ENCODE measurements around the gene CHST5.

Gene CHST5

DNA sequence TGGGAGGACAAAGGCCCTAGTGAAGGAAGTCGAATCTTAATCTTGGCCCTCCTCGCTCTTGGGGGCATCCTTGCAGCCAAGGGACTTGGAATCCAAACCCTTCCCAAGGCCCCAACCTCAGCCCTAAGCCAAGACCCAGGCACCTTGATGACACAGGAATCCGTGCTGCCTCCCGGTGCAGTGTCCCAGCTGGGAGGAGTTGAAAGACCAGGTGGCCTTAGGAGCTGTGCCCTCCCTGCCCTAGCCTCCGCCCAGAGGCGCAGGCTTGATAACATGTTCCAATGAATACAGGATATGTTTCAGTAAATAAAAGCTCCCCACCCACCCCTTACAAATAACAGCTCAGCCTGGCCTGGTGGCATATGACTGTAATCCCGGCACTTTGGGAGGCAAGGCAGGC lies at the start of gene CHST5:
CHST5 (minus strand) TSS at position 208 of the 400 bp plus-strand sequence. CDS start 5,724 bp downstream, outside the sequence.
- DNase-seq, result no peak

DNA sequence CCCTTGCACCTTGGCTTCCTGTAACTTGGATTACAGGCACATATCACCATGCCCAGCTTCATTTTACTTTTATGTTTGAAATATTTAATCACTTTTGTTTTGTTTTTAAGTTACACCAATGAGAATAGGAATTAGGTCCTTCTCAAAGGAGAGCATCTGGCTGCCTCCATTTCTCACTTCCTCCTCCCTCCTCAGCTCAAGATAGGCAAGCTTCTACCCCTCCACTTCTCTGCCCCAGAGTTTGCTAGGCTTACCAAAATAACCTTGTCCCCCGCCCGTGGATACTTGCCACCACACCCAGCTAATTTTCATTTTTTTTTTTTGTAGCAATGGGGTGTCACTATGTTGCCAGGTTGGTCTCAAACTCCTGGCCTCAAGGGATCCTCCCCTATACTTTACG lies 48.2 kb upstream of the CHST5 start:
- no peak for DNase-seq

DNA sequence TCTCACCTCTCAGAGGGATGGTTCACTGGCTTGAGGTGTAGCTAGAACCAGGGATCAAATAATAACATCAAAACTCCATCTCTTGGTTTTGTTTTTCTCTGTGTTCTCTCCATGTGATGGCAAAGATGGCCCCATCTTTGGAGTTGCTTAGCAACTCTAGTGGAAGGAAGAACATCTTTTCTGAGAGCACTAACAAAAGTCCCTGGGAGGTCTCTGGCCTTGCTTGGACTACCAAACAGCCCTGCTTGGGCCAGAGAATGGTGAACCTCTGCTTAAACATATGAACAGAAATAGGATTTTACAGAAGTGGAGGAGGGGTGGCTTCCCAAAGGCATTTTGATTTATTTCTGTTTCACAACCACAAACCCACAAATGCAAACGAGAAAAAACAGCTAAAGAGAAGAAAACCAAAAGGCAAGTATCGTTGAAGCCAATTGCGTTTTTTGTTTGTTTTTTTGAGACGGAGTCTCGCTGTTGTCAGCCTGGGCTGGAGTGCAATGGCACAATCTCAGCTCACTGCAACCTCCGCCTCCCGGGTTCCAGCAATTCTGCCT lies 43.5 kb upstream of the CHST5 start:
- no peak for DNase-seq

DNA sequence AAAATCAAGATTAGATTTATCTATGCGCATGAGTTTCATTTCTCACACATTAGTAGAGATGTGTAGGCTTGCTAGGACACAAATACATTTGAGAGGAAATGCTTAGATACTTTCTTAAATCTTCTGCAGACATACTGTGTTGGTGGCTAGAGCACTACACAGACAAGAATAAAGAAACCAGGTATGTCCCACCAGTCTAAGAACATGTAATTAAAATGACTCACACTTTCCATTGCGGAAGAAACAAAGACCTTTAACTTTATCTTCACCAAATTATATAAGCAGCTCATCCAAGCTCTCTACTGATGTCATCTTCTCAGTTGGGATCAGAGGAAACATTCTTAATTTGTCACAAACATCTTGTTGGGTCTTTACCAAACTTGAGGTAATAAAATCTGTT lies 42.8 kb upstream of the CHST5 start:
- DNase-seq, result no peak

DNA sequence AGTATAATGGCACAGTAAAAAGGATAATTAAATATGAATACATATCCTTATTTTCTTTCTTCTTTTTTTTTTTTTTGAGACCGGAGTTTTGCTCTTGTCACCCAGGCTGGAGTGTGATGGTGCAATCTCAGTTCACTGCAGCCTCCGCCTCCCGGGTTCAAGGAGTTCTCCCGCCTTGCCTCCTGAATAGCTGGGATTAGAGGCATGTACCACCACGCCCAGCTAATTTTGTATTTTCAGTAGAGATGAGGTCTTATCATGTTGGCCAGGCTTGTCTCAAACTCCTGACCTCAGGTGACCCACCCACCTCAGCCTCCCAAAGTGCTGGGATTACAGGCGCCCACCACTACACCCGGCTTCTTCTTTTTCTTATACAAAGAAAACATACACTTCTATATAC lies 42.3 kb upstream of the CHST5 start:
- DNase-seq, result no peak

DNA sequence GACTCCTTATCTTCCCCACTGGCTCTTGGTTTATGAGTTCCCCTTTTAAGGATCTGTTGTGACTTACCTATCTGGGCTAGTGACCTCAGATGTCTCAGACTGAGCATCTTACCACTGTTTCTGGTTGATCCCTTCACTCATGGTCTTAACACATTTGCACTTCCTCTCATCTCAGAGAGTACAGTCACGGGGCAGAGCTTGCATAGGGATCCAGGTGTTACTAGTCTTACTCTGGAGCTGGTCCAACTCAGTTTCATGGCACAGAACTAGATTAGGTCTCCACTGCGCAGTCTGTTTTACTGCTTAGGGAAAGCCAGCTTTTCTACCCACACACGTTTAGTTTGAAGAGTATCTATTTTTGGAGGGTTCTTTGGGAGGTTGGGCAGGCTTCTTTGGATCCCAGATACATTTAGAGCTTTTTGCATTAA lies 40.5 kb upstream of the CHST5 start:
- peak in 1 of 2 donors; percentile 12 for DNase-seq

DNA sequence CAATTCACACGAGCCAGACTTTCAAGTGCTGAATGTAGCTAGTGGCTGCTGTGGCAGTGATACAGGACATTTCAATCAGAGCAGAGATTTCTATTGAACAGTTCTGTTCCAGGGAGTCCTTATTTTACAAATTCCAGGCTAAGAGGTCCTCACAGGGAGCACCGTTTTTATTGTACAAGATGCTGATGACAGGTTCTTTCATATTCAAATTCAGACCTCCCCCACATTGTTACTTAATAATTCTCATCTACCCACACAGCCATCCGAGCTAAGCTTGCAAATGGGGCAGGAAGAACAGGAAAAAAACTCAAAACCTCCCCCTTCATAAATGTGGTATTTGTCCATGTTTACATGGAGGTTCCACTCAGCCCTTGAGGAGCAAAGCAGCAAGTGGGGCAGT lies 40.0 kb upstream of the CHST5 start:
- DNase-seq, result no peak

DNA sequence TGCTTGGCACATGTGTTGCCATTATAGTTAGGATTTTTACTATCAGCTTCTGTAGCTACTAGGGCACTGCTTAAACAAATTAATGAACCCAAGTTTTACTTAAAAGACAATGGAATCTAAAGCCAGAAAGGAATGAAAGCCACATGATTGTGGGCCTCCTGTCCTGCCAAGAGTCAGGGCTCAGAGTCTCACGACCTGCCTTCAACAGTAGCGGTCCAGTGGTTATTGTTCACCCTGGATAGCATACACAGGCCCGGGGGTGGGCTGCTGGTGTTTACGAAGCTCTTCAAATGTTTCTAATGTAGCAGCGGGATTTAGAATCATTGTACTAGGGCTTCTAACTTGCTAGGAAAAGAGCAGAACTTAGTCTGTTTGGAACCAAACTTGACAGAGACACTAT lies 38.0 kb upstream of the CHST5 start:
- no peak for DNase-seq

DNA sequence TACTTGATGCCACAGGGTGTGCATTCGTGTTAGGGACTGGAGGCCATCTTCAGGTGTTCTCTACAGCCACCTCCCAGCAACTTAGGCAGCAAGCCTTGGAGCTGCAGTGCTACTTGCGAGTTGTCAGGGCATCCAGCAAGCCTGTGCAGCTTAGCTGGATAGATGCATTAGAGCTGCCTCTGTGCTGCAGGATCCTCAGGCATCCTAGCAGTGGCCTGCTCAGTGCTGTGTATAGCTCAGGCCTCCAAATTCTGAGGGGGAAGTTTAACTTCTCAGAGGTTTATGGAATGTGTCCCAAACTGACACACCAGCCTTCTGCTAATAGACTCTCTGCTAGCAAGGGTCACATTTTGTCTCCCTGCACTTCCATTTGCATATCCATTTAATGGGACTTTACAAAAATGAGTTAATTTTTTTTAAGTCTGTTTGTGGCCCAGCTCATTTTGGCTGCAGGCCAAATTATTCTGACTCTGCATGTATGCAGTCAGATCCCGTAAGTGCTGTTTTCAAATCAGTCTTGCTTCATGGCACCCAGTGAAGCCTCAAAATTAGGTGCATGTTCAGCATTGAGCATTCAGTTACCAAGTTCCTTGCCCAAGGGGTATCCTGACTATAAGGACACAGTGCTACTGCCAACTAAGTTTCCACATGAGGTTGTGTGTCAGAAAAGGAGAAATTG lies 37.1 kb upstream of the CHST5 start:
- DNase-seq, result no peak

DNA sequence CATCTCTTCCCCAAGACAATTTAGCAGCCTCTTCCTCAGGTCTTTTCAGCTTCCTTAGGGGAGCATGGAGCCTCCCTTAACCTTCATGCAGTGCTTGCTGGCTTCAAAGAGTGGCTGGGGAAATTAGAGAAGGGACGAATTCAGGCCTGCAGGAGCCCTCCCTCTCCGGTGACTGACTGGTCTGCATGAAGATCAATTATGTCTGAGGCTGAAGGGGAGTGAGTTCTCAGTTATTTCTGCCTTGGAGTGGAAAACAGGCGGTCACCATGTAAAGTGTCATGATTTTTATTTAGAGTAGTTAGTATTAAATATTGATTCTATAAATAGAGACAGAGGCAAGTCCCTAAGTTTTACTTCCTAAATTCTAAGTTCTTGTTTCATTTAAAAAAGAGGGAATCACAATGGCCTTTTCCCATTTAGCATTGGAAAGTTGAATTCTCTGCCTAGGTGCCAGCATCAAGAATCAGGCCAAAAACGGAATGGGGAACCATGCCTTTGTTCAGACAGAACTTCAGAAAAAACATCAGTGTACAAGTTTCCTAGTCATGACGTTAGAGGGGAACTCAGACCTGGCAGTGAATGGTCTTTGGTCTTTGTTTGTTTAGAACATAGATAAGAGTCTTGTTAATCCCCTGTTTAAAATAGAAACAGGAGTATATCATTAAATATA lies 34.6 kb upstream of the CHST5 start:
- peak in 1 of 2 donors; percentile 17 for DNase-seq

DNA sequence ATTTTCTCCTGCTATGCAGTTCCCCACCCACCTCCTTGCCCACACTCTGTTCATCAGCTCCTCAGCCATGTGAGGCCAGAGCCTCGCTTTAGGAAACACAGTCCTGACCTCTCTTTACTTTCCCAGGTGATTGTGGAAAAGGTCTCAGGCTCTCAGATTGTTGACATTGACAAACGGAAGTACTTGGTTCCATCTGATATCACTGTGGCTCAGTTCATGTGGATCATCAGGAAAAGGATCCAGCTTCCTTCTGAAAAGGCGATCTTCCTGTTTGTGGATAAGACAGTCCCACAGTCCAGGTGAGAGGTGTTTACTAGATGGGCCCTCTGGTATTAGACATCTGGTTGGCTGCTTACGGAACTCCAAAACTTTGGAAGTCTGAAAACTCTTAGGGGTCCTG lies 32.0 kb upstream of the CHST5 start:
- no peak for DNase-seq

DNA sequence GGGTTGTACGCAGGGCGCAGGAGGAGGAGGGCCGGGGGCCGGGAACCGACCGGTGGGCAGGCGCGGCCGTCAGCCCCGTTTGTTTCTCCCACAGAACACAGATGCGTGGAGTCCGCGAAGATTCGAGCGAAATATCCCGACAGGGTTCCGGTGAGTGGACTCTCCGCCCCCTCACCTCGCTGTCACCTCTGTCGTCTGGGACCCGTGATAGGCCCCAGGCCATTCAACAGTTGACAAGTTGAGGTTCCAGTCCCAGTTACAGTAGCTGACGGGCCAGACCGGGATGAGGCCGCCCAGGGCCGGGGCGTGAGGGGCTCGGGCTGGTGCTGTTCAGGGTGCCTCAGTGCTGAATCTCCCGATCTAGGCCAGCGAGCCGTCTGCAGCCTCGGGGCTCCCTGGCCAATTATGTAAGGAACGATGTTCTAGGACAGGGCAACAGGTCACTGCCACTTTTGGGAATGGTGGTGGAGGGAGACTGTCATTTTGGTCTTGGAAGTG lies 30.9 kb upstream of the CHST5 start:
- DNase-seq, result no peak

DNA sequence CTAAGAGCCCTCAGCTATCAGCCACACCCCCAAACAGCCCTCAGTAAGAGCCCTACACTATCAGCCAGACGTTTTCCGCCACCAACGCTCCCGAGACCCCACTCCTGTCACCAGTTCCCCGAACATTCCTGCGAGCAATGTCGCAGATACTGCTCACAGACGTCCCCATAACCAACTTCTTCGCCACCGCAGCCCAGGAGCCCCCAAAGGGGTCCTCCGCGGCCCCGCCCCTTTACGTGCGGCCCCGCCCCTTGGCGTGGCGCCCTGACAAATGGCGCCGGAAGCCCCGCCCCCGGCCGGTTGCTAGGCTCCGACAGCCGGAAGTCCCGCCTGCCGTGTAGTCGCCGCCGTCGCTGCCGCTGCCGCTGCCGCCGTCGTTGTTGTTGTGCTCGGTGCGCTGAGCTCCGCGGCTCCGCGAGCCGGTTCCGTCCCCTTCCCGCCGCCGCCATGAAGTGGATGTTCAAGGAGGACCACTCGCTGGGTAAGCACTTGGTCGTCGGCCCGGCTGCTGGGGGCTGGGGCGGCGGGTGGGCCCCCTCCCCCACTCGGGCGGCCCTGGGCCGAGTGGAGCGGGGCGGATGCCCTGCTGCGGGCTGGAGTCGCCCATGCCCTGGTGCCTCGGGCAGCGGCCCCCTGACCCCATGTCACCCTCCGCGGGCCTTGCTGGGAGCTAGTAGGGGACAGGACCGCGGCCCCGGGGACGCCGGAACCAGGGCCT lies 30.3 kb upstream of the CHST5 start, which contains the start of gene GABARAPL2:
GABARAPL2 (plus strand) TSS at position 340 of the 718 bp plus-strand sequence; CDS start at position 448, 108 bp downstream.
- peak; percentile 71 to 84 for DNase-seq

DNA sequence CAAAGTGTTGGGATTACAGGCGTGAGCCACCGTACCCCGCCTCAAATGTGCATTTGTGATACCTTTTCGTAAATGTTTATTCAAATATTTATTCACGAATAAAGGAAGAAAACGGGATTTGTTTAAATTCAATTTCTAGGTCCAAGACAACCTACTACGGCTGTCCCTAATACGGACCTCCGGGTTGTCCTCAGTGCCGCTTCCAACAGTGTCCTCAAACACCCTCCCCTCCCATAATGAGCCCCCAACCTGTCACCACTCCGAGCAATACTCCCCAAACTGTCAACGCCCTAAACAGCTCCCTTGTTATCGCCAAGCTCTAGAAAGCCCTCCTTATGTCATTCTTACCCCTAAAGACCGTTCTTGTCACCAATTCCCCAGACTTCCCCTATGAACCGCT lies 29.7 kb upstream of the CHST5 start:
- no peak for DNase-seq

DNA sequence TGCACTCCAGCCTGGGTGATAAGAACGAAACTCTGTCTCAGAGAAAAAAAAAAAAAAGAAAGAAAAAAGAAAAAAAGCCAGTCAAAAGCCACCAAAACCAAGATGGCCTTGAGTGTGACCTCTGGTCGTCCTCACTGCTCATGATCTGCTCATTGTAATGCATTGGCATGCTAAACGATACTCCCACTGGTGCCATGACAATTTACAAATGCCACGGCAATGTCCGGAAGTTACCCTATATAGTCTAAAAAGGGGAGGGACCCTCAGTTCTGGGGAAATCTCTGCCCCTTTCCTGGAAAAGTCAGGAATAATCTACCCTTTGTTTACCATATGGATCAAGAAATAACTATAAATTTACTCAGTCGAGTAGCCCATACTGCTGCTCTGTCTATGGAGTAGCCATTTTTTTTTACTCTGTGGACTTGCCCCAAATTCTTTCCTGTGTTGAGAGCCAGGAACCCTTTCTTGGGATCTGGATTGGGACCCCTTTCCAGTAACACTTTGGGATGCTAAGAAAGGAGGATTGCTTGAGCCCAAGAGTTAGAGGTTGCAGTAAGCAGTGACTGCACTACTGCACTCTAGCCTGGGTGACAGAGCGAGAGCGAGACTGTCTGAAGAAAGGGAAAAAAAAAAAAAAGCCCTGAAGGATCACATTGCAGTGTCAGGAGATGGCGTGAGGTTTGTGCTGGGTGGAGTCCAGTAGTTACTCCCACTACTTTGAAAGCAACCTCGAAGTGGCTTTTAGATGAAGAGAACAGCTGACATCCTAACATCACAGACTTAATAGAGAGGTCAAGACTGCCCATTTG lies 23.9 kb upstream of the CHST5 start:
- DNase-seq, result no peak

DNA sequence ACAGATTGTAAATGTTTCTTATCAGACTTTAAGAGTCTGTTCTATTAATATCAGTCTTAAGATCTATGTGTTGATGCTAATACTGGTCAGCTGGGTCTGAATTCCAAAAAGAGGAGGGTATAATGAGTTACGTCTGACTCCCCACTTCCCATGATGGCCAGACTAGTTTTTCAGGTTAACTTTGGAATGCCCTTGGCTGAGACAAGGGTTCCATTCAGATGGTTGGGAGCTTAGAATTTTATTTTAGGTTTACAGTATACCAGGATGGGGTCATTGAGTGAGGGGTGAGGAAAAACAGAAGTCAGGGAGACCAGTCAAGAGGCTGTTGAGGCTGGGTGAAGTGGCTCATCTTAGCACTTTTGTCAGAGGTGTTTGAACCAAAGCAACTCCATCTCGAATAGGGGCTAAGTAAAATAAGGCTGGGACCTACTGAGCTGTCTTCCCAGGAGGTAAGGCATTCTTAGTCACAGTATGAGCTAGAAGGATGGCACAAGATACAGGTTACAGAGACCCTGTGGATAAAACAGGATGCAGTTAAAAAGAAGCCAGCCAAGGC lies 23.0 kb upstream of the CHST5 start:
- DNase-seq, result no peak

DNA sequence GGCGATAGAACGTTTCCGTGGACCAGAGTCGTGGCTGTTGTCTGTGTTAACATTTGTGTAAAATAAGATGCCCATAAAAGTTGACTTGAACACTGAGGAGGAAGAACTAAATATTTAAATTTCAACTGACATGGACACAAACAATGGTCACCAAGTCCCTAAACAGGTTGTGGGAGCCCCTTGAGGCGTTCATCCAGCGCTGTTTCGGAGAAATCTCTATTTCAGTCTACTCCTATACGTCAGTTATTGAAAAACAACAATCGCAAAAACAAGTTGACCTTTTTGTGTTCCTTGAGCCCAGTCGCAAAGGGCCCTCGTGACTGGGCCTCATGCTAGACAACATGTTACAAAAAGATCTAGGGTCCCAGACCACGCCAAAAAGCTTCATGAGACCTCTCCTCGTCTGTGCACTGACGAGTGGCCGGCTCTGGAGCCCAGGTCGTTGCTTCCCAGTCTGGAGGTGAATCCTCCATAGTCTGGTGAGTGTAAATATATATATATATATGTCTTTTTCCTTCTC lies 20.6 kb upstream of the CHST5 start:
- DNase-seq, result no peak

DNA sequence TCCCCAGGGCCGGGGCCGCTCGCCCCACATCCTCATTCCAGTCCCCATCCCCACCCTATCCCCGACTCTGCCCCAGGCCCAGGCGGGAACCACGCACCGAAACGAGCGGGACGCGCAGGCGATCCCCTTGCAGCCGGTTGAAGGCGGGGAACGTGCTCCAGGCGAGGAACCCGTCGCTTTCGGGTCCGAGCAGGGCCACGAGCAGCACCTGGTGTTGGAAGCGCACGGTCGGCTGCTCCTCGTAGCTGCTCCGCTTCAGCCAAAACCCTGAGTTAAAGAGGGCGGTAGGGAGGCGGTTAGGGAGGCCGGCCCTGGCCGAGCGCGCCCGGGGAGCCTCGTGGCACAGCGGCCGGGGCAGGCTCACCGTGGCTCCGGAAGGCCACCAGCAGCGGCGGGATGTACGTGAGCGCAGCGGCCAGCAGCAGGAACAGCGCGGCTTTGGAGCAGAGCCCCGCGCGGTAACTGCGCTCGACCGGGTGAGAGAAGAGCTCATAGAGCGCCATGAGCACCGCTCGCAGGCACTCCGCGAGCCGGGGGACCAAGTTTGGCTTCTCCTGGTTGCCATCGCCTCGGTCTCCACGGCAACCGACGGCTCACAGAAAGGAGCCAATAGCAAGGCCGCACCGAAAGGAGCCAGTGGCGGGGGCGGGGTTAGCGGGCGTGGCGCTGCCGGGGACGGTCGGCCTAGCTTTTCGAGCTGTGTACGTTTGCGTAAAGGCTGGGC lies 20.0 kb upstream of the CHST5 start, which contains the start of gene TMEM231:
TMEM231 (minus strand) TSS at position 546 of the 724 bp plus-strand sequence; CDS start at position 503, 43 bp downstream.
- DNase-seq, result peak; percentile 93 to 96

DNA sequence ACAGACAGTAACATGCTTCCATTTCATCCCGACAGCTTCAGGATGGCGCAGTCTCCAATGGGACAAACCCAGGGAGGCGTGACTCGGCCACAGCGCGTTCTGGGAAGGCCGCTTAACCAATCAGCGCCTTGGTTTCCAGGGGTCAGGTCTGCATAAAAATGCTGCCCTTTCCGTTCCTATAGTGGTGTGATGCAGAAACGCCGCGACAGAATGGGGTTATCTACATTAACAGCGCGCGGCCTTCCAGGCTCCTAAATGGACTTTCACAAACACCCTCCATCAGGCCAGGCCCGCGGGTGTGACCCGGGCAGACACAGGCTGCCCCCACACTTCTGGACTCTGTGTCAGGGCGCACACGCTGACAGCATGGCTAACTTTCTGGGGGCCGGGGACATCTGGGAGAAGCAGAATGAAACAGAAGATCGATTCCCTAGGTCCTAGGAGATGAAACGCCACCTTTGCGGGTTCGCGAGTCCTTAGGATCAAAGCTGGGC lies 19.4 kb upstream of the CHST5 start:
- peak; percentile 82 to 86 for DNase-seq

DNA sequence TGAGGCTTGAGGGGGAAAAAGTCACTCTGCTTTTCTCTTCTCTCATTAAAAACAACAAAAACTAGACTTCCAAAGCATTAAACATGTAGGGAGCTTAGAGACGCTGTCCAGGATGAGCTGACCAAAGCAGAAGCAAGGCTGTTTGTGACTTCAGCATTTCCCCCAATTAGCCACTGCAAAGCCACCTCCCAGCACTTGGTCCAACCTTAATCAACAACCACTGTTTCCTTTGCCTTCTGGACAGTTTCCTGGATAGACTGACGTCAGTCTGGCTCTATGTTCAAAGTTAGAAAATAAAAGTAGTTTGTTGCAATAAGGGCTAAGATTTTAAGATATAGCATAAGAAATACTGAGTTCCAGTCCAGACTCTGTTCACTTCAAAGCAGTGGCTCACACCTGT lies 17.0 kb upstream of the CHST5 start:
- peak in 1 of 2 donors; percentile 33 for DNase-seq

DNA sequence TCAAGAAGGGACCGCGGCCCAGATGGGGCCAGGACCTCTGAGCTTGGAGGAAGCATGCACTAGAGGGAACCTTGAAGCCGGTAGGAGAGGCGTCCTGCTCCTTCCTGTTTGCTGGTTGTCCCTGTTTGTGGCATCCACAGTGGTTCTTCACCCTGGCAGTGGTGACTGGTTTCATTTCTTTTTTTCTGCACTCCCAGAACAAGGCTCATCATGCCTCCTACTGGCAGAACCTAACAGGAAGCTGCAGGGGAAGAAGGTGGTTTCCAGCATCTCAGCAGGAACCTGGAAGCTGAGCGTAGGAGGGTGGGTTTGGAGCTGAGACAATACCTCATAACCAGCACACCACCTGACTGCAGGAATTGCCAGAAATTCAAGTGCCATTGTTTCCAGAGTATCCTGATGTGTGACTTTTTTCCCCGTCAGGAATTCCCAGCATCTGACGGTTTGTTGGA lies 14.3 kb upstream of the CHST5 start:
- peak; percentile 55 to 71 for DNase-seq

Measured in hippocampal formation (tissue), 2 donors.